ENCODE measurements around the gene PTMS. TPM values are rescaled to one million over a fixed set of nuclear protein-coding genes. Genes with fewer than 3 reads are reported as not detected.

Gene PTMS
- total and polyA plus RNA-seq, 9 of the 15 experiments (the other 6 are each of a cell fraction or from before 2014, with no cell fraction given): 5.1 to 287 (median 78.5) TPM

DNA sequence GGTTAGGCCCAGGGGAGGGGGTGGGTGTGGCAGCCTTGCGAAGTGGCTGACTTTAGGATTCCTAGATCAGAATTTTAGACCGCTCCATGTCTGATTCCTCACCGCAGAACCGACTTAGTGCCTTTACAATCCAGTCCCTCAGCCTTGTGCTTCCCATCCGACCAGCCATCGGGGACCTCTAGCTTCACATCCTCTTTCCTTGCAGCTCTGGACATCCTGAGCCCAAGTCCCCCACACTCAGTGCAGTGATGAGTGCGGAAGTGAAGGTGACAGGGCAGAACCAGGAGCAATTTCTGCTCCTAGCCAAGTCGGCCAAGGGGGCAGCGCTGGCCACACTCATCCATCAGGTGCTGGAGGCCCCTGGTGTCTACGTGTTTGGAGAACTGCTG, 41.8 kb upstream of the PTMS start:
- in situ Hi-C loops (cut with MboI): no loop called here
- 0 out of 2 replicates have a peak, but pooled peaks have one; percentile 21 for TF ChIP-seq ZC3H4 (CRISPR knock-in tag; IDR thresholded peaks at IDR 0.05; ENCODE audit: borderline replicate concordance)
- TF ChIP-seq ELF1 (tag; IDR thresholded peaks at IDR 0.05): 0 out of 2 replicates have a peak, but pooled peaks have one; percentile 16
- TF ChIP-seq DACH1 (IDR thresholded peaks at IDR 0.05; ENCODE audit: partially characterized antibody): no peak
- TF ChIP-seq ZNF511 (CRISPR knock-in tag; IDR thresholded peaks at IDR 0.05): 0 out of 2 replicates have a peak, but pooled peaks have one; percentile 6
- peak; percentile 81 for TF ChIP-seq L3MBTL2 (IDR thresholded peaks at IDR 0.05)
- TF ChIP-seq MNT (conservative IDR thresholded peaks at IDR 0.05): peak; percentile 2 to 44; a peak in 1 of 4 replicates
- TF ChIP-seq, protein P1, sequence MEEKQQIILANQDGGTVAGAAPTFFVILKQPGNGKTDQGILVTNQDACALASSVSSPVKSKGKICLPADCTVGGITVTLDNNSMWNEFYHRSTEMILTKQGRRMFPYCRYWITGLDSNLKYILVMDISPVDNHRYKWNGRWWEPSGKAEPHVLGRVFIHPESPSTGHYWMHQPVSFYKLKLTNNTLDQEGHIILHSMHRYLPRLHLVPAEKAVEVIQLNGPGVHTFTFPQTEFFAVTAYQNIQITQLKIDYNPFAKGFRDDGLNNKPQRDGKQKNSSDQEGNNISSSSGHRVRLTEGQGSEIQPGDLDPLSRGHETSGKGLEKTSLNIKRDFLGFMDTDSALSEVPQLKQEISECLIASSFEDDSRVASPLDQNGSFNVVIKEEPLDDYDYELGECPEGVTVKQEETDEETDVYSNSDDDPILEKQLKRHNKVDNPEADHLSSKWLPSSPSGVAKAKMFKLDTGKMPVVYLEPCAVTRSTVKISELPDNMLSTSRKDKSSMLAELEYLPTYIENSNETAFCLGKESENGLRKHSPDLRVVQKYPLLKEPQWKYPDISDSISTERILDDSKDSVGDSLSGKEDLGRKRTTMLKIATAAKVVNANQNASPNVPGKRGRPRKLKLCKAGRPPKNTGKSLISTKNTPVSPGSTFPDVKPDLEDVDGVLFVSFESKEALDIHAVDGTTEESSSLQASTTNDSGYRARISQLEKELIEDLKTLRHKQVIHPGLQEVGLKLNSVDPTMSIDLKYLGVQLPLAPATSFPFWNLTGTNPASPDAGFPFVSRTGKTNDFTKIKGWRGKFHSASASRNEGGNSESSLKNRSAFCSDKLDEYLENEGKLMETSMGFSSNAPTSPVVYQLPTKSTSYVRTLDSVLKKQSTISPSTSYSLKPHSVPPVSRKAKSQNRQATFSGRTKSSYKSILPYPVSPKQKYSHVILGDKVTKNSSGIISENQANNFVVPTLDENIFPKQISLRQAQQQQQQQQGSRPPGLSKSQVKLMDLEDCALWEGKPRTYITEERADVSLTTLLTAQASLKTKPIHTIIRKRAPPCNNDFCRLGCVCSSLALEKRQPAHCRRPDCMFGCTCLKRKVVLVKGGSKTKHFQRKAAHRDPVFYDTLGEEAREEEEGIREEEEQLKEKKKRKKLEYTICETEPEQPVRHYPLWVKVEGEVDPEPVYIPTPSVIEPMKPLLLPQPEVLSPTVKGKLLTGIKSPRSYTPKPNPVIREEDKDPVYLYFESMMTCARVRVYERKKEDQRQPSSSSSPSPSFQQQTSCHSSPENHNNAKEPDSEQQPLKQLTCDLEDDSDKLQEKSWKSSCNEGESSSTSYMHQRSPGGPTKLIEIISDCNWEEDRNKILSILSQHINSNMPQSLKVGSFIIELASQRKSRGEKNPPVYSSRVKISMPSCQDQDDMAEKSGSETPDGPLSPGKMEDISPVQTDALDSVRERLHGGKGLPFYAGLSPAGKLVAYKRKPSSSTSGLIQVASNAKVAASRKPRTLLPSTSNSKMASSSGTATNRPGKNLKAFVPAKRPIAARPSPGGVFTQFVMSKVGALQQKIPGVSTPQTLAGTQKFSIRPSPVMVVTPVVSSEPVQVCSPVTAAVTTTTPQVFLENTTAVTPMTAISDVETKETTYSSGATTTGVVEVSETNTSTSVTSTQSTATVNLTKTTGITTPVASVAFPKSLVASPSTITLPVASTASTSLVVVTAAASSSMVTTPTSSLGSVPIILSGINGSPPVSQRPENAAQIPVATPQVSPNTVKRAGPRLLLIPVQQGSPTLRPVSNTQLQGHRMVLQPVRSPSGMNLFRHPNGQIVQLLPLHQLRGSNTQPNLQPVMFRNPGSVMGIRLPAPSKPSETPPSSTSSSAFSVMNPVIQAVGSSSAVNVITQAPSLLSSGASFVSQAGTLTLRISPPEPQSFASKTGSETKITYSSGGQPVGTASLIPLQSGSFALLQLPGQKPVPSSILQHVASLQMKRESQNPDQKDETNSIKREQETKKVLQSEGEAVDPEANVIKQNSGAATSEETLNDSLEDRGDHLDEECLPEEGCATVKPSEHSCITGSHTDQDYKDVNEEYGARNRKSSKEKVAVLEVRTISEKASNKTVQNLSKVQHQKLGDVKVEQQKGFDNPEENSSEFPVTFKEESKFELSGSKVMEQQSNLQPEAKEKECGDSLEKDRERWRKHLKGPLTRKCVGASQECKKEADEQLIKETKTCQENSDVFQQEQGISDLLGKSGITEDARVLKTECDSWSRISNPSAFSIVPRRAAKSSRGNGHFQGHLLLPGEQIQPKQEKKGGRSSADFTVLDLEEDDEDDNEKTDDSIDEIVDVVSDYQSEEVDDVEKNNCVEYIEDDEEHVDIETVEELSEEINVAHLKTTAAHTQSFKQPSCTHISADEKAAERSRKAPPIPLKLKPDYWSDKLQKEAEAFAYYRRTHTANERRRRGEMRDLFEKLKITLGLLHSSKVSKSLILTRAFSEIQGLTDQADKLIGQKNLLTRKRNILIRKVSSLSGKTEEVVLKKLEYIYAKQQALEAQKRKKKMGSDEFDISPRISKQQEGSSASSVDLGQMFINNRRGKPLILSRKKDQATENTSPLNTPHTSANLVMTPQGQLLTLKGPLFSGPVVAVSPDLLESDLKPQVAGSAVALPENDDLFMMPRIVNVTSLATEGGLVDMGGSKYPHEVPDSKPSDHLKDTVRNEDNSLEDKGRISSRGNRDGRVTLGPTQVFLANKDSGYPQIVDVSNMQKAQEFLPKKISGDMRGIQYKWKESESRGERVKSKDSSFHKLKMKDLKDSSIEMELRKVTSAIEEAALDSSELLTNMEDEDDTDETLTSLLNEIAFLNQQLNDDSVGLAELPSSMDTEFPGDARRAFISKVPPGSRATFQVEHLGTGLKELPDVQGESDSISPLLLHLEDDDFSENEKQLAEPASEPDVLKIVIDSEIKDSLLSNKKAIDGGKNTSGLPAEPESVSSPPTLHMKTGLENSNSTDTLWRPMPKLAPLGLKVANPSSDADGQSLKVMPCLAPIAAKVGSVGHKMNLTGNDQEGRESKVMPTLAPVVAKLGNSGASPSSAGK (IDR thresholded peaks at IDR 0.05): peak; percentile 54
- no peak for TF ChIP-seq ZNF24 (IDR thresholded peaks at IDR 0.05)
- peak; percentile 43; the same call in 1 of the 2 replicates for TF ChIP-seq NFE2 (IDR thresholded peaks at IDR 0.05; ENCODE audit: low read depth)

More for the DNA sequence above, 41.8 kb upstream of the PTMS start:
- H3K9ac ChIP-seq (ENCODE audit: insufficient read depth in 1 of 2, low read depth in 2 of 2, low read length in 2 of 2): peak overlapping the region; percentile 72 to 90
- no peaks in the 10 kb centered on the region for H4K20me1 ChIP-seq (replicated peaks; ENCODE audit: control insufficient read depth, insufficient read depth, low read length)
- DNase-seq (ENCODE audit: extremely low read depth in 1 of 4, low spot score in 3 of 4) (peak in 1 of 4 experiments; percentile 56), ATAC-seq (peak; percentile 59), FAIRE-seq (no peak)
- intact Hi-C loops (cut with micrococcal nuclease): loop anchor here (5.0 kb wide), 1 partner anchor 37 kb away; the partner anchor contains the start of gene ZNF384
- H3K4me3 ChIP-seq: peak overlapping the region; percentile 54
- no peaks in the 10 kb centered on the region for H3K27me3 ChIP-seq (ENCODE audit: control insufficient read depth in 2 of 2, insufficient read depth in 2 of 2, low read length in 2 of 2)
- peaks cover 13% of the 10 kb centered on the region for H3K79me2 ChIP-seq (ENCODE audit: control insufficient read depth, insufficient read depth, low read length)
- POLR2A ChIA-PET: interaction anchor here (0.9 to 2.9 kb wide), 13 partner anchors 9 to 148 kb away, joined by 3 to 12 read pairs (median 4); partner anchors contain the start of genes CDCA3, SPSB2, USP5 and ZNF384
- H3K27ac ChIP-seq (ENCODE audit: extremely low read depth, low read depth, low read length): peak overlapping the region; percentile 88
- peaks cover 10 to 25% of the 10 kb centered on the region in 2 experiments; a peak in 4 of 5 replicates for H3K4me1 ChIP-seq (replicated peaks in 1 of 2; ENCODE audit: control insufficient read depth in 2 of 2, insufficient read depth in 2 of 2, low read length in 2 of 2)
- H3K9me3 ChIP-seq (replicated peaks; ENCODE audit: control insufficient read depth, insufficient read depth, low read depth, low read length): no peaks in the 10 kb centered on the region
- peak overlapping the region; percentile 60 for H2AFZ ChIP-seq (ENCODE audit: low read depth, low read length)
- BruUV-seq (replicated peaks): TSS peak; percentile 63
- 2% methylated on average over 8 of the region's 10 CpGs for WGBS (ENCODE audit: insufficient coverage, low coverage, missing lambda C conversion rate)
- peak overlapping the region; percentile 93 for H3K4me2 ChIP-seq (ENCODE audit: insufficient read depth, low read length)
- CTCF ChIA-PET (ENCODE audit: low intra/inter-chr PET ratio): interaction anchor here (0.6 kb wide), 1 partner anchor 30 kb away, joined by 4 read pairs; no protein-coding TSS in a partner anchor
- peaks cover 13% of the 10 kb centered on the region; the same call in 2 of the 3 replicates for H3K36me3 ChIP-seq (ENCODE audit: control insufficient read depth, insufficient read depth, low read length)
- H3K9me1 ChIP-seq (ENCODE audit: control insufficient read depth, insufficient read depth, low read length): no peaks in the 10 kb centered on the region

All from K562 (cell line).